Measurements from ENCODE around the gene AIFM1. TPM values are rescaled to one million over a fixed set of nuclear protein-coding genes. Genes with fewer than 3 reads are reported as not detected.
A peak's percentile ranks its signal among the peaks of the same experiment; 100 is the strongest.
"Not testable (repeated sequence)": the region's sequence is repeated elsewhere in the genome, so short reads cannot be mapped to it uniquely, and the experiment has no call there.

Gene AIFM1
- total RNA-seq, 1 experiment from 2014 or later, result 71.0 TPM

GRCh38 chrX:130136496-130136895 is 29.1 kb downstream of the AIFM1 start:
- no peak for DNase-seq (ENCODE audit: low read depth, low spot score)
- in situ Hi-C loops (cut with HindIII; ENCODE audit: low pct_unique_long_range_greater_than_20kb, low sequenced_read_pairs), result no loop called here

GRCh38 chrX:130130990-130131389 is 34.7 kb downstream of the AIFM1 start:
- no peak for DNase-seq (ENCODE audit: low read depth, low spot score)
- in situ Hi-C loops (cut with HindIII; ENCODE audit: low pct_unique_long_range_greater_than_20kb, low sequenced_read_pairs), result no loop called here

DNA sequence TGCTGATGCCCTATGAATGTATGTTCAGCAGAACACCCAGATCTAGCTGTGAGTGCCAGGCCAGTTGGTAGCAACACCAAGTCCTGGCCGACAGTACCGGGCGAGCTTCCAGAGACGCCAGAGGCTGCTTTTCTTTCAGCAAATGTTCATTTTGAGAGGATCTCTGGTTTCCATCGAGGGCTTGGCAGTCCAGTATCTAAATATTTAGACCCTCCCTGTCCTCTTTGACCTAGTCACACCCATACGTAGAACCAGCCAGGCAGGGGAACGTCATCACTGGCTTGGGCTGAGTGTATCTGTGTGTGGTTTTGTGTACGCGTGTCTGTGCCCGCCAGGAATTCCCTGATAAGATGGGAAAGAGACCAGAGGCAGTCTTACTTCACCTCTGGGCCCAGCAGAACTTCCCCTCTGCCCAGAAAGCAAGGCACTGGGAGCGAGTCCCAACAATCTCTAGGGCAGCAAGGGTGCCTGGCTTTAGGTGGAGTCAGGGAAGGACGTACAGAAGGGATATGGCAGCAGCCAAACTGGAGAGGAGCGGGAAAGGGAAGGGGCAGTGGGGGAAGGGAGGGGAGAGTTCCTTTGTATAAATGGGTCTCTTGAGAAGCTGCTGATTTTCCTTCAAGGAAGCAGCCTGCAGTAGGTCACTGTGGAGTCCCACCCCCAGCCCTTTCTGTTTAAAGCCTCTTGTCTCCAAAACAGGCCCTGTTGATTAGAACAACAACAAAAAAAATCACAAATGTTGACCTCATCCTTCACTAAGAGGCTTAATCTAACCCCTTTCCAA is 40.4 kb downstream of the AIFM1 start:
- DNase-seq (ENCODE audit: low read depth, low spot score), result no peak
- in situ Hi-C loops (cut with HindIII; ENCODE audit: low pct_unique_long_range_greater_than_20kb, low sequenced_read_pairs), result no loop called here

GRCh38 chrX:130124577-130124976 is 41.1 kb downstream of the AIFM1 start:
- in situ Hi-C loops (cut with HindIII; ENCODE audit: low pct_unique_long_range_greater_than_20kb, low sequenced_read_pairs), result no loop called here
- no peak for DNase-seq (ENCODE audit: low read depth, low spot score)

DNA sequence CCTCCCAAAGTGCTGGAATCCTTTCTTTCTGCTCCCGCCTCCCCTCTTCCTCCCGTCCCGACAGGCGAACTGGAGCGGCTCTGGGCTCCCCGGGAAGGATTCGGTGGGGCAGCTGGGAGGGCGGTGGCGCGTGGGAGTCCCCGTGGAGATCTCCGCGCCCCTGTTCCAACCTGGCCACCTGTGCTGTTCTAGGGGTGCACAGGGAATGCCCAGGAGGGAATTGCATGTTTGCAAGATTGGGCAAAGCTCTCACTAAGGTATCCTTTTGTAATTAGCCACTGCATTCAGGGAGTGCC is 44.2 kb downstream of the AIFM1 start:
- DNase-seq (ENCODE audit: low read depth, low spot score), result no peak
- in situ Hi-C loops (cut with HindIII; ENCODE audit: low pct_unique_long_range_greater_than_20kb, low sequenced_read_pairs), result no loop called here

GRCh38 chrX:130120746-130121504 is 44.7 kb downstream of the AIFM1 start:
- in situ Hi-C loops (cut with HindIII; ENCODE audit: low pct_unique_long_range_greater_than_20kb, low sequenced_read_pairs), result no loop called here
- peak; percentile 53 for DNase-seq (ENCODE audit: low read depth, low spot score)

GRCh38 chrX:130120321-130120731 is 45.3 kb downstream of the AIFM1 start:
- in situ Hi-C loops (cut with HindIII; ENCODE audit: low pct_unique_long_range_greater_than_20kb, low sequenced_read_pairs), result no loop called here
- DNase-seq (ENCODE audit: low read depth, low spot score), result no peak

- in situ Hi-C loops (cut with HindIII; ENCODE audit: low pct_unique_long_range_greater_than_20kb, low sequenced_read_pairs), result no loop called here
- no peak for DNase-seq (ENCODE audit: low read depth, low spot score)
These were observed 46.2 kb downstream of the AIFM1 start for GRCh38 chrX:130119312-130119898.

GRCh38 chrX:130118441-130119311 is 47.0 kb downstream of the AIFM1 start:
- in situ Hi-C loops (cut with HindIII; ENCODE audit: low pct_unique_long_range_greater_than_20kb, low sequenced_read_pairs), result no loop called here

GRCh38 chrX:130117166-130117565 is 48.5 kb downstream of the AIFM1 start:
- no peak for DNase-seq (ENCODE audit: low read depth, low spot score)
- in situ Hi-C loops (cut with HindIII; ENCODE audit: low pct_unique_long_range_greater_than_20kb, low sequenced_read_pairs), result no loop called here

More at GRCh38 chrX:130118441-130119311, 47.0 kb downstream of the AIFM1 start:
- no peak for DNase-seq (ENCODE audit: low read depth, low spot score)

GRCh38 chrX:130115119-130115885 is 50.3 kb downstream of the AIFM1 start:
- DNase-seq (ENCODE audit: low read depth, low spot score); in situ Hi-C loops (cut with HindIII; ENCODE audit: low pct_unique_long_range_greater_than_20kb, low sequenced_read_pairs): not testable (repeated sequence)

GRCh38 chrX:130114141-130114588 is 51.5 kb downstream of the AIFM1 start:
- in situ Hi-C loops (cut with HindIII; ENCODE audit: low pct_unique_long_range_greater_than_20kb, low sequenced_read_pairs), result no loop called here
- DNase-seq (ENCODE audit: low read depth, low spot score), result no peak

DNA sequence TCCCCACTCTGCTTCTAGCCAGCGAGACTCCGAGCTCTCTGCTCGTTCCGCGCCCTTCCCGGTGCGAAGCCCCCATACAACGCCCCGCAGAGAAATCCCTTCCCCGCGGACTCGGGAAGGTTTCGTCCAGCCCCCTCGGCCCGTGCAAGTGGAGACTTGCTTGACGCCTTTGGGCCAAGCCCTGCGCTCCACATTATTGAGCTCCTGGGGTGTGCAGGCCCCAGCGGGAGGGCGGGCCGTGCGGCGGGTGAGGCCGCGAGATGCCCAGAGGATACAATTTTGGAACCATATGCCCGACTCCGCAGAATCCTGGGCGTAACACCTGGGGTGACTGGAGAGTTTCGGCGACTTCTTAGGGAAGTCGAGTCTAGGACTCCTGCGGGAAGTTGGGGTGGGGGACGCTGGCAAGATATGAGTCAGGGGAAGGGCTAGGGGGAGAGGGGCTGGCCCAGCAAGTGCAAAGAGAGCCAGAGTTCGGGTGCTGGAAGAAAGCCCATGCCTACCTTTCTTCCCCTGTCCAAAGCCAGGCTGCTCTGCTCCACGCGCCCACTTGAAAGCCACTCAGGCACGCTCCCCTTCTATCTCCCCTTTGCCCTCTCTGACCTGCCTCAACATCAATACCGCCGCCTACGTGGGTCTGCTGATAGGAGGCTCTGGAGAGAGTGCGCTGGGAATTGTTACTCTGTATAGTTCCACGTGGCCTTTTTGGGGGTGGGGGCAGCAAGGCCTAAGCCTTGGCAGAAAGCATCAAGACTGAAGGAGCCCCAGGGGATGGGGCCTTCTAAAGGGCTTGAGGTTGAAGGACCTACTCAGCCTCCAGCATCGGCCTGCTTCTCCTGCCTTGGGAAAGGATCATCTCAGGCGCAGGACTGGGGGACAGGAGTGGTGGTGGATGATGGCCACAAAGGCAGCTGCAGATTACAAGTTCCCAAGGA is 54.2 kb downstream of the AIFM1 start:
- no peak for DNase-seq (ENCODE audit: low read depth, low spot score)
- in situ Hi-C loops (cut with HindIII; ENCODE audit: low pct_unique_long_range_greater_than_20kb, low sequenced_read_pairs), result no loop called here

DNA sequence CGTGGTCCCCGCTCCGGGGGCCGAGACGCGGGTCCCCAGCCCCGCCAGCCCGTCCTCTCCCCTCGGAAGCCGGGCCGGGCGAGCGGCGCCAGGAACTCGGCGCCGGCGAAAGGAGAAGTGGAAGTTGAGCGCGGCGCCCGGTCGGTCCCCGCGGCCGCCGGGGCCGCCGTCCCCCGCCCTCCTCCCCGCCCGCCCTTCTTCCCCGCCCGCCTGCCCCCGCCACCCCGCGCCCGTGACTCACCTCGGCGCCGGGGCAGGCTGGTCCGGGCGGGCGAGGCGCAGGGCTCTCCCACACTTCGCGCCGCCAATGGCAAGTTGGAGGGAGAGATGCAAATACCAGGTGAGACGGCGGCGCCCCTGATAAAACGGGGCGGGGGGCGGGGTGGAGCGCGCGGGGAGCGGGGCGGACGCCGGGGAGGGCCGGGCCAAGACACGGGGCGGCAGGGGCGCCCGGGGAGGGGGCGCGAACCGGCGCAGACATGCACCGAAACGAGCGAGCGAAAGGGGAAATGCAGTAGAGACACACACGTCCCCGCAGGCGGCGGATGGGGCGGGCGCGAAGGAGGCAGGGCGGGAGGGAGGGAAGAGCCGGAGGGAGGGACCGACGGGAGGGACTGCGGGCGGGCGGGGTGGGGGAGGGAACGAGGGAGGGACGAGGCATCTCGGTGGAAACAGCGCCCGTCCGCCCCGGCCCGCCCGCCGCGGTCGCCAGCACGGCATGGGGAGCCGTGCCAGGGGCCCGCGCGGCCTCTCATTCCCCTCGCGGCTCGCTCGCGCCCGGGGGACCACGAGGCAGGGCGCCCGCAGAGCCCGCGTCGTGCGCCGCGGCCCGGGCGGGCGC is 55.0 kb downstream of the AIFM1 start, which contains the start of gene ELF4:
ELF4 (minus strand) TSS at position 119 of the 841 bp plus-strand sequence. CDS start 29,167 bp downstream, outside the sequence.
- in situ Hi-C loops (cut with HindIII; ENCODE audit: low pct_unique_long_range_greater_than_20kb, low sequenced_read_pairs), result no loop called here
- DNase-seq (ENCODE audit: low read depth, low spot score), result peak; percentile 30
